HL-60 (cell line): ENCODE data around the gene NID2.

Source experiments
- DNase-seq, 2 experiments: peaks; one replicate each; pipeline ENCODE4 v3.0.0-alpha.2; 2010 to 2020; ENCODE audit warnings: low read depth in 1 of 2, low spot score in 1 of 2
- H3K27ac ChIP-seq: fragments of 250-450 bp; sonication (Bioruptor Pico); replicated peaks from 2 replicates; pipeline ENCODE4 v1.5.1; 2020; ENCODE audit warnings: mild to moderate bottlenecking, moderate library complexity
- H3K27me3 ChIP-seq: fragments of 250-450 bp; sonication (Bioruptor Pico); 2 replicates; pipeline ENCODE4 v1.5.1; 2021; ENCODE audit warnings: mild to moderate bottlenecking, moderate library complexity; ENCODE audit not compliant: insufficient read depth, poor library complexity, severe bottlenecking
- H3K4me3 ChIP-seq: replicated peaks from 2 replicates; pipeline ENCODE4 v1.5.1; 2011; ENCODE audit warnings: mild to moderate bottlenecking, control low read depth, low read length; ENCODE audit not compliant: insufficient read depth
- GABPA ChIP-seq: IDR thresholded peaks from 2 replicates; pipeline ENCODE4 v1.6.1; 2012; ENCODE audit warnings: low read depth
- POLR2AphosphoS5 ChIP-seq: IDR thresholded peaks from 2 replicates; pipeline ENCODE4 v1.6.1; 2012; ENCODE audit warnings: low read depth
- SPI1 ChIP-seq: IDR thresholded peaks from 2 replicates; pipeline ENCODE4 v1.6.1; 2012; ENCODE audit warnings: low read depth, mild to moderate bottlenecking, borderline replicate concordance
- TF ChIP-seq, protein P1 (sequence below): IDR thresholded peaks from one replicate; pipeline ENCODE4 v1.5.1; 2011; ENCODE audit warnings: low read length, control low read depth, inconsistent platforms; ENCODE audit not compliant: insufficient read depth
- TF ChIP-seq, protein P2 (sequence below): IDR thresholded peaks from 2 replicates; pipeline ENCODE4 v1.6.1; 2012; ENCODE audit warnings: low read depth; ENCODE audit not compliant: insufficient replicate concordance

Gene NID2

GRCh38 chr14:52025310-52025709 is 43.5 kb downstream of the NID2 start:
- no peak overlapping the region for H3K27ac ChIP-seq
- TF ChIP-seq, protein P1, sequence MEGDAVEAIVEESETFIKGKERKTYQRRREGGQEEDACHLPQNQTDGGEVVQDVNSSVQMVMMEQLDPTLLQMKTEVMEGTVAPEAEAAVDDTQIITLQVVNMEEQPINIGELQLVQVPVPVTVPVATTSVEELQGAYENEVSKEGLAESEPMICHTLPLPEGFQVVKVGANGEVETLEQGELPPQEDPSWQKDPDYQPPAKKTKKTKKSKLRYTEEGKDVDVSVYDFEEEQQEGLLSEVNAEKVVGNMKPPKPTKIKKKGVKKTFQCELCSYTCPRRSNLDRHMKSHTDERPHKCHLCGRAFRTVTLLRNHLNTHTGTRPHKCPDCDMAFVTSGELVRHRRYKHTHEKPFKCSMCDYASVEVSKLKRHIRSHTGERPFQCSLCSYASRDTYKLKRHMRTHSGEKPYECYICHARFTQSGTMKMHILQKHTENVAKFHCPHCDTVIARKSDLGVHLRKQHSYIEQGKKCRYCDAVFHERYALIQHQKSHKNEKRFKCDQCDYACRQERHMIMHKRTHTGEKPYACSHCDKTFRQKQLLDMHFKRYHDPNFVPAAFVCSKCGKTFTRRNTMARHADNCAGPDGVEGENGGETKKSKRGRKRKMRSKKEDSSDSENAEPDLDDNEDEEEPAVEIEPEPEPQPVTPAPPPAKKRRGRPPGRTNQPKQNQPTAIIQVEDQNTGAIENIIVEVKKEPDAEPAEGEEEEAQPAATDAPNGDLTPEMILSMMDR = no peak
- TF ChIP-seq, protein P2, sequence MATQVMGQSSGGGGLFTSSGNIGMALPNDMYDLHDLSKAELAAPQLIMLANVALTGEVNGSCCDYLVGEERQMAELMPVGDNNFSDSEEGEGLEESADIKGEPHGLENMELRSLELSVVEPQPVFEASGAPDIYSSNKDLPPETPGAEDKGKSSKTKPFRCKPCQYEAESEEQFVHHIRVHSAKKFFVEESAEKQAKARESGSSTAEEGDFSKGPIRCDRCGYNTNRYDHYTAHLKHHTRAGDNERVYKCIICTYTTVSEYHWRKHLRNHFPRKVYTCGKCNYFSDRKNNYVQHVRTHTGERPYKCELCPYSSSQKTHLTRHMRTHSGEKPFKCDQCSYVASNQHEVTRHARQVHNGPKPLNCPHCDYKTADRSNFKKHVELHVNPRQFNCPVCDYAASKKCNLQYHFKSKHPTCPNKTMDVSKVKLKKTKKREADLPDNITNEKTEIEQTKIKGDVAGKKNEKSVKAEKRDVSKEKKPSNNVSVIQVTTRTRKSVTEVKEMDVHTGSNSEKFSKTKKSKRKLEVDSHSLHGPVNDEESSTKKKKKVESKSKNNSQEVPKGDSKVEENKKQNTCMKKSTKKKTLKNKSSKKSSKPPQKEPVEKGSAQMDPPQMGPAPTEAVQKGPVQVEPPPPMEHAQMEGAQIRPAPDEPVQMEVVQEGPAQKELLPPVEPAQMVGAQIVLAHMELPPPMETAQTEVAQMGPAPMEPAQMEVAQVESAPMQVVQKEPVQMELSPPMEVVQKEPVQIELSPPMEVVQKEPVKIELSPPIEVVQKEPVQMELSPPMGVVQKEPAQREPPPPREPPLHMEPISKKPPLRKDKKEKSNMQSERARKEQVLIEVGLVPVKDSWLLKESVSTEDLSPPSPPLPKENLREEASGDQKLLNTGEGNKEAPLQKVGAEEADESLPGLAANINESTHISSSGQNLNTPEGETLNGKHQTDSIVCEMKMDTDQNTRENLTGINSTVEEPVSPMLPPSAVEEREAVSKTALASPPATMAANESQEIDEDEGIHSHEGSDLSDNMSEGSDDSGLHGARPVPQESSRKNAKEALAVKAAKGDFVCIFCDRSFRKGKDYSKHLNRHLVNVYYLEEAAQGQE = no peak
- TF ChIP-seq GABPA (no peak), POLR2AphosphoS5 (no peak), SPI1 (no peak)

GRCh38 chr14:52023518-52023917 is 45.3 kb downstream of the NID2 start:
- DNase-seq = no peak
- Histone ChIP-seq H3K27me3 (no peaks in the 10 kb centered on the region), H3K4me3 (no peak overlapping the region), H3K27ac (no peak overlapping the region)
- TF ChIP-seq POLR2AphosphoS5 (no peak), GABPA (no peak), SPI1 (no peak)
- TF ChIP-seq, protein P1 = no peak
- TF ChIP-seq, protein P2 = no peak

More at GRCh38 chr14:52025310-52025709, 43.5 kb downstream of the NID2 start:
- no peak for DNase-seq
- Histone ChIP-seq H3K27me3 (no peaks in the 10 kb centered on the region), H3K4me3 (no peak overlapping the region)

DNA sequence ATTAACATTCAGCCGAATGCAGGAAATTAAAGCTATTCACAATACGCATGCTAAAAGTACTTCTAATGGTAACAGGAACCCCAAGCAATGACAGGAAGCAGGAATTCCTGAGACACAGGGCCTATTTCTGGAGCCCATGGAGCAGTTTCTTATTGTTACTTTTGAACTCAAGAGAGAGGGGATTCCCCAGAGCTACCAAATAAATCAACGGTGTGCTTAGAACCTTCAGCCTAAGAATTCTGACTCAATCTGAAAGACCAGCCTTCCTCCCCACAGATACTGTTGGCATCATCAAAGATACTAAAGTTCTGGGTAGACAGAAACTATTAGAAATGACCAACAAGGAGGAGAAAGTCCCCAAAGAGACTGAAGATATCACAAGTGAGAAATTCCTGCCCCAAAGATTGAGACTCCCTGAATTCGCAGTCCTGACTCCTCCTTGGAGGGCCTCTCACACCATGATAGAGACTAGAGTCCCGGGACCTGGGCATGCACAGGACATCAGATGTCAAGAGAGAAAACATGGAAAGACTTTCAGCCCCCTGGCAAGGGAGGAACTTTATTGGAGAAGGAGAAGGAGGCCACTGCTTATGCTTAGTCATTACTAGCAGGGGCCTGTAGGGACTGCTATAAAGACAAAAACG is 46.8 kb downstream of the NID2 start:
- Histone ChIP-seq H3K27ac (no peak overlapping the region), H3K4me3 (no peak overlapping the region), H3K27me3 (no peaks in the 10 kb centered on the region)
- DNase-seq = no peak
- TF ChIP-seq, protein P1 = no peak
- TF ChIP-seq GABPA = no peak
- no peak for TF ChIP-seq POLR2AphosphoS5
- TF ChIP-seq, protein P2 = no peak
- TF ChIP-seq SPI1 = no peak
